ENCODE data around the gene CCDC141. TPM values are rescaled to one million over a fixed set of nuclear protein-coding genes. Genes with fewer than 3 reads are reported as not detected.
"Not testable (repeated sequence)": the region's sequence is repeated elsewhere in the genome, so short reads cannot be mapped to it uniquely, and the experiment has no call there.

CCDC141 gene
- total RNA-seq, 4 donors from 2014 or later, result 1.6 to 10.3 (median 5.3) TPM

GRCh38 chr2:178994264-178994663 is 55.7 kb downstream of the CCDC141 start:
- Histone ChIP-seq H3K9me3 (no peaks in the 10 kb centered on the region), H3K36me3 (no peaks in the 10 kb centered on the region), H3K4me3 (no peak overlapping the region), H3K4me1 (no peaks in the 10 kb centered on the region), H3K27me3 (no peaks in the 10 kb centered on the region), H3K27ac (no peak overlapping the region)
- WGBS, 2 donors (ENCODE audit: low coverage in 1 of 2), result 70 to 100% methylated on average over 1 to 4 of the region's 4 CpGs
- TF ChIP-seq CTCF (IDR thresholded peaks at IDR 0.05), result no peak
- ATAC-seq, result no peak

GRCh38 chr2:178993788-178994187 is 56.1 kb downstream of the CCDC141 start:
- no peak overlapping the region for H3K27ac ChIP-seq
- ATAC-seq, result no peak
- no peaks in the 10 kb centered on the region for H3K4me1 ChIP-seq
- 95 to 100% methylated on average over 1 to 2 of the region's 2 CpGs for WGBS, 2 donors (ENCODE audit: low coverage in 1 of 2)
- no peaks in the 10 kb centered on the region for H3K36me3 ChIP-seq
- H3K4me3 ChIP-seq, result no peak overlapping the region
- no peaks in the 10 kb centered on the region for H3K9me3 ChIP-seq
- H3K27me3 ChIP-seq, result no peaks in the 10 kb centered on the region
- TF ChIP-seq POLR2AphosphoS5 (IDR thresholded peaks at IDR 0.05) (no peak), POLR2A (IDR thresholded peaks at IDR 0.05) (no peak), CTCF (IDR thresholded peaks at IDR 0.05) (no peak), EP300 (IDR thresholded peaks at IDR 0.05) (no peak)

GRCh38 chr2:178992719-178993118 is 57.2 kb downstream of the CCDC141 start:
- WGBS, 2 donors (ENCODE audit: low coverage in 1 of 2), result 79 to 92% methylated on average over 2 to 3 of the region's 3 CpGs
- not testable (repeated sequence) for H3K4me1 ChIP-seq, H3K27ac ChIP-seq, H3K9me3 ChIP-seq, H3K36me3 ChIP-seq, H3K27me3 ChIP-seq, ATAC-seq, H3K4me3 ChIP-seq

GRCh38 chr2:178990533-178991241 is 59.2 kb downstream of the CCDC141 start:
- no peaks in the 10 kb centered on the region for H3K9me3 ChIP-seq
- 70 to 76% methylated on average over 4 of the region's 4 CpGs for whole genome bisulfite sequencing, 2 donors (ENCODE audit: low coverage in 1 of 2)
- no peak overlapping the region for H3K27ac ChIP-seq
- H3K36me3 ChIP-seq, result no peaks in the 10 kb centered on the region
- H3K27me3 ChIP-seq, result no peaks in the 10 kb centered on the region
- no peak for ATAC-seq
- no peak overlapping the region for H3K4me3 ChIP-seq
- no peaks in the 10 kb centered on the region for H3K4me1 ChIP-seq
- no peak for TF ChIP-seq POLR2AphosphoS5 (IDR thresholded peaks at IDR 0.05)
- TF ChIP-seq CTCF (IDR thresholded peaks at IDR 0.05), result no peak

GRCh38 chr2:178989424-178989823 is 60.5 kb downstream of the CCDC141 start:
- not testable (repeated sequence) for H3K27me3 ChIP-seq, ATAC-seq, H3K9me3 ChIP-seq, H3K27ac ChIP-seq, H3K4me1 ChIP-seq, H3K4me3 ChIP-seq, H3K36me3 ChIP-seq
- WGBS, 2 donors (ENCODE audit: low coverage in 1 of 2), result 100% methylated on average over 1 of the region's 1 CpG

GRCh38 chr2:178982652-178983051 is 67.3 kb downstream of the CCDC141 start:
- not testable (repeated sequence) for H3K36me3 ChIP-seq, H3K27ac ChIP-seq, H3K9me3 ChIP-seq, H3K4me1 ChIP-seq, ATAC-seq, H3K27me3 ChIP-seq, H3K4me3 ChIP-seq
- WGBS, 2 donors (ENCODE audit: low coverage in 1 of 2), result no CpG with 5 or more reads among the region's 10 CpGs

GRCh38 chr2:178980815-178981214 is 69.1 kb downstream of the CCDC141 start:
- Histone ChIP-seq H3K9me3 (no peaks in the 10 kb centered on the region), H3K4me1 (no peaks in the 10 kb centered on the region), H3K36me3 (no peaks in the 10 kb centered on the region), H3K27ac (no peak overlapping the region), H3K27me3 (no peaks in the 10 kb centered on the region), H3K4me3 (no peak overlapping the region)
- WGBS, 2 donors (ENCODE audit: low coverage in 1 of 2), result 95 to 96% methylated on average over 2 of the region's 2 CpGs
- TF ChIP-seq POLR2AphosphoS5 (IDR thresholded peaks at IDR 0.05) (no peak), POLR2A (IDR thresholded peaks at IDR 0.05) (no peak)
- no peak for ATAC-seq
